Erythroblast (primary cell): ENCODE data around the gene PLA2G4D.

Experiments
- GATA1 ChIP-seq: IDR thresholded peaks from 2 replicates; pipeline ENCODE4 v1.6.1; 2011; ENCODE audit warnings: low read depth, mild to moderate bottlenecking, control low read depth, low read length, moderate library complexity
- POLR2A ChIP-seq: IDR thresholded peaks from 2 replicates; pipeline ENCODE4 v1.6.1; 2011; ENCODE audit warnings: mild to moderate bottlenecking, low read length

DNA sequence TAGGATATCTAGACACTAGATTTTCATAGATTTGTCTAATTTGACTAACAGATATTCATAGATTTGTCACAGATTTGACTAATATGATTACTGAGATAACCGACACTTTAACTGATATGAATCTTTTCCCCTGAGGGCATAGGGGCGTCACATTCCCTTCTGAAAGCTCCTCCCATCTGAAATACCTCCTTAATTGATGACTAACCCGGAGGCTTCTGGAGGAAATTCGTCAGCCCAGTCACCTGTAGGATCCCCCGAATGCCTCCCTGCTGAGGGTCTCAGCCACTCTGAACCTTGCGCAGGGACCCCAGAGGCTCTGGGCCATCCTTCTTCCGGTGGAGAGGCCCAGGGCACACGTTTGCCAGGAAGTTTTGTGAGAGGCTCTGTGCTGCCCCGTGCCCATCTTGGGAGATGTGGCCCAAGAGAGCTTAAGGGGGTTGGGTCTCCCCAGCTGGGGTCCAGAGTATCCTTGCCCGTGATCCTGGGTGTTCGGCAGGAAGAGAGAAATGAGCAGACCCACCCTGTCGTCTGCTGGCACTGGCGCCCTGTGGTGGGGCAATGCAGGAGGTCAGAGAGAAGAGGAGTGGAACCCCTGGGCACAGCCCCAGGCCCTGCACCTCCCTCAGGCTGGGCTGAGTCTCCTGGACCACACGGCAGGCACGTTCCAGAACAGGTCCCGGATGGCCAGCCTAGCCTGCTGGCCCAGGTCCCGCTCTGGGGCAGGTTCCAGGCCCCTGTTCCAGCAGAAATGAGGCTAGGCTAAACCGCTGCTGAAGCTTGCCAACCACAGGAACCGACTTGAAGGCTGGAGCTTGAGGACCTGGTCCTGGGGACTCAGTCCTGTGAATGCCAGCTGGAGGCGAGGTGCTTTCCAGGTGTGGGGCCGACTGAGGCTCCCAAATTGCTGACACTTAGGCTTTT lies 1.7 kb downstream of the PLA2G4D start:
- TF ChIP-seq POLR2A (no peak), GATA1 (no peak)
